Calu3 (cell line): ENCODE measurements around the gene DLX4. TPM values are rescaled to one million over a fixed set of nuclear protein-coding genes. Genes with fewer than 3 reads are reported as not detected.

Experiments used
- BruUV-seq: library from RNA; stranded (reverse); fragments of 400-500 nt; replicated peaks from 2 replicates; lab custom pipeline; 2021; lab: Mats Ljungman, UMichigan
- CTCF ChIA-PET: fragments of 300-600 bp; sonication (Branson Sonifier 250); formaldehyde crosslinking; loops from one replicate; lab custom pipeline; 2022; ENCODE audit warnings: antibody characterized with exemption; lab: Charles Lee
- DNase-seq: peaks from one replicate; pipeline ENCODE4 v3.0.0; 2022
- H3K27ac Mint-ChIP-seq: one replicate; pipeline ENCODE4 v1.8.0; 2022; ENCODE audit warnings: mixed read lengths; ENCODE audit not compliant: unreplicated experiment
- H3K27me3 Mint-ChIP-seq: one replicate; pipeline ENCODE4 v1.8.0; 2022; ENCODE audit warnings: mixed read lengths; ENCODE audit not compliant: unreplicated experiment
- H3K36me3 Mint-ChIP-seq: one replicate; pipeline ENCODE4 v1.8.0; 2022; ENCODE audit warnings: mild to moderate bottlenecking, moderate library complexity, mixed read lengths; ENCODE audit not compliant: insufficient read depth, unreplicated experiment
- H3K4me1 Mint-ChIP-seq: one replicate; pipeline ENCODE4 v1.8.0; 2022; ENCODE audit warnings: mild to moderate bottlenecking, low read depth, mixed read lengths; ENCODE audit not compliant: unreplicated experiment
- H3K4me3 Mint-ChIP-seq: one replicate; pipeline ENCODE4 v1.8.0; 2022; ENCODE audit warnings: mild to moderate bottlenecking, low read depth, moderate library complexity, mixed read lengths; ENCODE audit not compliant: unreplicated experiment
- H3K9me3 Mint-ChIP-seq: one replicate; pipeline ENCODE4 v1.8.0; 2022; ENCODE audit warnings: low read depth, mixed read lengths; ENCODE audit not compliant: unreplicated experiment
- intact Hi-C: fragments of 100-400 bp; cut with micrococcal nuclease; formaldehyde crosslinking; loops from one replicate; pipeline ENCODE4 v1.10.0; 2022; ENCODE audit not compliant: unreplicated experiment
- total RNA-seq: library from RNA; stranded (reverse); gene quantifications from 2 replicates; pipeline ENCODE4 v1.2.3, GENCODE V29; 2022
- TF ChIP-seq, protein P1 (sequence below): fragments of 200-600 bp; IDR thresholded peaks from one replicate; pipeline ENCODE4 v1.8.0; 2022; ENCODE audit warnings: antibody characterized with exemption; ENCODE audit not compliant: unreplicated experiment

The DLX4 gene
- total RNA-seq, 1 experiment from 2014 or later, result 2.5 TPM

DNA sequence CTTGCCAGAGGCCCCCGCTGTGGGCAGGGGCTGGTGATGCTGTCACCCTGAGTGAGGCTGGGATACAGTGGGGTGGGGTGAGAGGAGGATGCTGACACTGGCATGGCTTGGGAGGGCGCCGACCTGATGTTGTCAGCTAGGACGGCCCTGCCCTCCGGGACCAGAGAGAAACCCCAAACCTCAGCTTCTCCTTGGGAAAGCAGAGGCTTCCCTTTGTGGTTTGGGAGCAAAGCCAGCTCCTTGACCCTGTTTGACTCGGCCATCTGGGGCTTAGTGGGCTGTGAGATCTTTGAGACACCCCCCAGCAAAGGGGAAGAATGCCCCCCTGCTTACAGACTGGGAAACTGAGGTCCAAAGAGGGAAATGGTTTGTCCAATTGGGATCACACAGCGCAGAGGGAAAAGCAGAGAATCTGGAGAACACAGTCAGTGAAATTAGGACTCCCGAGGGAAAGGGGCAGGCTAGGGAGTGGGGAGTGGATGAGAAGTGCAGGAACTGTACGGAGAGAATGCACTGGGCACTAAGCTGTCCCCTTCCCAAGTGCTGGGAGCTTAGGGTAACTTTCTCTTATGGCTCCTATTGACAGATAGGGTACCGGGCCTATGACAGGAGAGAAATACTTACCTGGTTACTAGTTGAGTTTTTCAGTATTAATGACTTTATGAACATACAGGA, 40.7 kb upstream of the DLX4 start:
- Mint-ChIP-seq H3K4me3 (no peak overlapping the region), H3K4me1 (no peaks in the 10 kb centered on the region)
- CTCF ChIA-PET, result interaction anchor here (1.2 to 2.0 kb wide), 3 partner anchors 18 to 41 kb away, joined by 3 to 6 read pairs (median 5); no protein-coding TSS in a partner anchor

DNA sequence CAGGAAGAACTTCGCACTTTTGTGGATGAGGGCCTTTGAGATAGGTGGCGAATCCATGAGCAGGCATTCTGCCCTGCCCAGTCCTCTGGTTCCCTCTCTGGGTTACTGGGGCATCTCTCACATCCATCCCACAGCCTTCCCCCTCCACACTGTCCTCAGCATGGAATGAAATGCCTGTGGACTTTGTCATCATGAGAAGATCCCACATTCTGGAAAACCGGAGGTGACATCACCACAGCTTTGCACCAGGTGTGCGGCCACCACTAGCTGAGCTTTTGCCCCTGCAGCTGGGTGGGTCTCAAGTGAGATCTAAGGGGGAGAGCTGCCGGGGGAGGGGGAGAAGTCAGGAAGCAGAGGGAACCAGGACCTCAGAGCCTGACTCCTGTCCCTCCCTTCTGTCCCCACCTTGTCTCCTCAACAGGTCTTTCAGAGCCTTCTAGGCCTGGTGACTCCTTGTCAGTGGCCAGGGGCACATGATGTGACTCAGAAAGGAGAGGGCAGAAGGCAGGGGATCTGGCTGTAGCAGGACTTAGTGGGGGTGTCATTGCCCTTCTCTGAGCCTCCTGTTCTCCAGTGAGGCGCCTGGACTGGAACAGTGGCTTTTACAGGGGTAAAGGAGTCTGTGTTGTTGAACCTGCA, 40.0 kb upstream of the DLX4 start:
- no peak for DNase-seq
- intact Hi-C loops, result no loop called here
- Mint-ChIP-seq H3K36me3 (no peaks in the 10 kb centered on the region), H3K4me1 (no peaks in the 10 kb centered on the region), H3K4me3 (no peak overlapping the region), H3K27ac (no peak overlapping the region), H3K27me3 (peaks cover 100% of the 10 kb centered on the region), H3K9me3 (no peaks in the 10 kb centered on the region)
- CTCF ChIA-PET, result interaction anchor here (2.0 kb wide), 1 partner anchor 18 kb away, joined by 5 read pairs; no protein-coding TSS in a partner anchor
- TF ChIP-seq, protein P1, sequence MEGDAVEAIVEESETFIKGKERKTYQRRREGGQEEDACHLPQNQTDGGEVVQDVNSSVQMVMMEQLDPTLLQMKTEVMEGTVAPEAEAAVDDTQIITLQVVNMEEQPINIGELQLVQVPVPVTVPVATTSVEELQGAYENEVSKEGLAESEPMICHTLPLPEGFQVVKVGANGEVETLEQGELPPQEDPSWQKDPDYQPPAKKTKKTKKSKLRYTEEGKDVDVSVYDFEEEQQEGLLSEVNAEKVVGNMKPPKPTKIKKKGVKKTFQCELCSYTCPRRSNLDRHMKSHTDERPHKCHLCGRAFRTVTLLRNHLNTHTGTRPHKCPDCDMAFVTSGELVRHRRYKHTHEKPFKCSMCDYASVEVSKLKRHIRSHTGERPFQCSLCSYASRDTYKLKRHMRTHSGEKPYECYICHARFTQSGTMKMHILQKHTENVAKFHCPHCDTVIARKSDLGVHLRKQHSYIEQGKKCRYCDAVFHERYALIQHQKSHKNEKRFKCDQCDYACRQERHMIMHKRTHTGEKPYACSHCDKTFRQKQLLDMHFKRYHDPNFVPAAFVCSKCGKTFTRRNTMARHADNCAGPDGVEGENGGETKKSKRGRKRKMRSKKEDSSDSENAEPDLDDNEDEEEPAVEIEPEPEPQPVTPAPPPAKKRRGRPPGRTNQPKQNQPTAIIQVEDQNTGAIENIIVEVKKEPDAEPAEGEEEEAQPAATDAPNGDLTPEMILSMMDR, result no peak
- BruUV-seq, result no TSS peak

More for the DNA sequence above, 40.7 kb upstream of the DLX4 start:
- DNase-seq, result no peak
- BruUV-seq, result no TSS peak
- TF ChIP-seq, protein P1, result no peak
- Mint-ChIP-seq H3K36me3 (no peaks in the 10 kb centered on the region), H3K27me3 (peaks cover 97% of the 10 kb centered on the region), H3K27ac (no peak overlapping the region), H3K9me3 (no peaks in the 10 kb centered on the region)
- intact Hi-C loops, result no loop called here

DNA sequence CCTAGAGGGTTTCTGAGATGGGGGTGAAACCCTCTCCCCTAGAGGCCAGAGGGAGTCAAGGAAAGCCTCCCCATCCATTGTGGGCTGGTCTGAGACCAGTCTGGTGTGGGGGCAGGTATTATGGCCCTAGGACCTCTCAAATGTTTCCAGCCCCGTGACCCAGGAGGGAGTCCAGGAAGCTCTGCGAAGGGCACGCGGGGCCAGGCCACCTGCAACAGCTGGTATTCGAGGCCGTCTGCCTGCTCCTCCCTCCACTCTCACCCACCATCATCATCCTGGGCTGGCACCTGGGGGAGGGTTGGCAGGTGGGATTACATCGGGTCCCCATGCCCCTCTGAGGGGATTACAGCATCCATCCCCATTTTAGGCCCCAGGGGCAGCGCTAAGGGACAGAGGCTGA, 38.1 kb upstream of the DLX4 start:
- DNase-seq, result no peak
- Mint-ChIP-seq H3K27me3 (peaks cover 100% of the 10 kb centered on the region), H3K4me3 (no peak overlapping the region), H3K27ac (no peak overlapping the region), H3K4me1 (no peaks in the 10 kb centered on the region), H3K9me3 (no peaks in the 10 kb centered on the region), H3K36me3 (no peaks in the 10 kb centered on the region)
- BruUV-seq, result no TSS peak
- CTCF ChIA-PET, result interaction anchor here (0.5 to 1.2 kb wide), 5 partner anchors 20 to 67 kb away, joined by 3 to 7 read pairs (median 3); no protein-coding TSS in a partner anchor
- TF ChIP-seq, protein P1, result no peak
- intact Hi-C loops, result no loop called here

DNA sequence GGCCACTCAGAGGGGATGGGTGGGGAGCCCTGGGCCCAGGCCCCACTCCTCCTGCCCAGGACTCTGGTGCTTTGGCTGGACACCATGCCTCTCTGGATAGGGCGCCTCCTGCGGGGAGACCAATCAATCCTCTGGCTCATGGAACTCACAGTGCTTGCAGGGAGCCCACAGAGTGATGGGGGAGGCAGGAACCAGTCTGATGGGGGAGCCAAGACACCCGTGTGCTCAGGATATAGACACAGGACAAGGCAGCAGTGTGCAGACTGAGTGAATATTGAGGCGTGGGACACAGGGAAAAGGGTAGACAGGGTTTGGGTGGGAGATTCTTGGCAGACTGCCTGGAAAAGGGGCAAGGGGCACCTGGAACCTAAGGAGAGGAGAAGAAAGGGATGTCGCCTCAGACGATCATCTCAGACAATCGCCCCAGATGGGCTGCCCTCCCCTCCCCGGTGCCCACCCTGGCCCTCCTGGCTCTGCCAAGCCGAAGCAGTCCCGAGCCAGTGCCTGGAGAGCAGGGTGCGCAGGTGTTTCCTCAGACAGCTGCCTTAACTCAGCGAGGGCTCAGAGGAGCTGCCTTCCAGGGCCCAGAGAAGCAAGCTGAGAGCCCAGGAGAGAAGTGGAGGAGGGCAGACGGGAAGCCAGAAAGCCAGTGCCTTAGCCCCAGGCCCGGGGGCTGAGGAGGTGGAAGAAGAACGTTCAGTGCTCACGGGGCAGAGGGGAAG, 37.4 kb upstream of the DLX4 start:
- BruUV-seq, result no TSS peak
- H3K36me3 Mint-ChIP-seq, result no peaks in the 10 kb centered on the region
- no peak overlapping the region for H3K4me3 Mint-ChIP-seq
- no peak overlapping the region for H3K27ac Mint-ChIP-seq
- H3K9me3 Mint-ChIP-seq, result no peaks in the 10 kb centered on the region
- intact Hi-C loops, result no loop called here
- H3K27me3 Mint-ChIP-seq, result peaks cover 100% of the 10 kb centered on the region
- no peaks in the 10 kb centered on the region for H3K4me1 Mint-ChIP-seq
- TF ChIP-seq, protein P1, result no peak
- CTCF ChIA-PET, result interaction anchor here (0.9 to 1.1 kb wide), 3 partner anchors 9 to 42 kb away, joined by 3 to 4 read pairs (median 3); no protein-coding TSS in a partner anchor
- no peak for DNase-seq
